Liver (tissue), 9 donors: Measurements from ENCODE around the gene MED12L. TPM values are rescaled to one million over a fixed set of nuclear protein-coding genes. Genes with fewer than 3 reads are reported as not detected.

Experiments used
- DNase-seq: peaks from one replicate; pipeline ENCODE4 v3.0.0-alpha.2; 2017; ENCODE audit warnings: low spot score
- H3K27ac ChIP-seq, 2 donors: one replicate each; pipeline ENCODE4 v1.7.0; 2013; ENCODE audit warnings: inconsistent platforms in 2 of 2, low read length in 2 of 2, control low read depth in 1 of 2, low read depth in 1 of 2, mild to moderate bottlenecking in 1 of 2
- H3K27me3 ChIP-seq, 4 donors: one replicate each; pipeline versions ENCODE4 v1.6.1 to v1.7.0; 2013; ENCODE audit warnings: low read length in 3 of 4, inconsistent platforms in 1 of 4, mild to moderate bottlenecking in 1 of 4, moderate library complexity in 1 of 4; ENCODE audit not compliant: control insufficient read depth in 4 of 4, insufficient read depth in 4 of 4
- H3K36me3 ChIP-seq, 4 donors: one replicate each; pipeline versions ENCODE4 v1.6.1 to v1.7.0; 2013; ENCODE audit warnings: low read length in 3 of 4, mild to moderate bottlenecking in 3 of 4, low read depth in 1 of 4, moderate library complexity in 1 of 4; ENCODE audit not compliant: control insufficient read depth in 4 of 4, insufficient read depth in 3 of 4
- H3K4me1 ChIP-seq, 4 donors: one replicate each; pipeline versions ENCODE4 v1.6.1 to v1.7.0; 2013; ENCODE audit warnings: low read length in 3 of 4, mild to moderate bottlenecking in 3 of 4, moderate library complexity in 1 of 4; ENCODE audit not compliant: control insufficient read depth in 4 of 4, insufficient read depth in 4 of 4
- H3K4me3 ChIP-seq, 3 donors: one replicate each; pipeline versions ENCODE4 v1.6.1 to v1.7.0; 2013; ENCODE audit warnings: low read length in 3 of 3, control low read depth in 1 of 3, low read depth in 1 of 3, mild to moderate bottlenecking in 1 of 3
- H3K9ac ChIP-seq, 2 donors: one replicate each; pipeline ENCODE4 v1.7.0; 2013; ENCODE audit warnings: low read length in 2 of 2, mild to moderate bottlenecking in 2 of 2, moderate library complexity in 2 of 2, control low read depth in 1 of 2, low read depth in 1 of 2
- H3K9me3 ChIP-seq, 4 donors: one replicate each; pipeline versions ENCODE4 v1.6.1 to v1.7.0; 2013; ENCODE audit warnings: low read length in 3 of 4; ENCODE audit not compliant: control insufficient read depth in 4 of 4
- ATF3 ChIP-seq: IDR thresholded peaks from 2 replicates; pipeline ENCODE4 v1.6.1; 2016; ENCODE audit warnings: antibody characterized with exemption
- CTCF ChIP-seq: fragments of 150-350 bp; IDR thresholded peaks from 2 replicates; pipeline ENCODE4 v1.5.1; 2017; ENCODE audit warnings: improper control_type of control experiment, low read depth, low read length; ENCODE audit not compliant: missing input control
- EGR1 ChIP-seq, 2 donors: IDR thresholded peaks; 2 replicates each; pipeline ENCODE4 v1.6.1; 2016 to 2018; ENCODE audit warnings: antibody characterized with exemption in 2 of 2, low read depth in 2 of 2
- FOXA1 ChIP-seq: IDR thresholded peaks from 2 replicates; pipeline ENCODE4 v1.6.1; 2016; ENCODE audit warnings: antibody characterized with exemption
- FOXA2 ChIP-seq: IDR thresholded peaks from 2 replicates; pipeline ENCODE4 v1.6.1; 2016; ENCODE audit warnings: antibody characterized with exemption
- GABPA ChIP-seq, 2 donors: IDR thresholded peaks in 1 of 2; conservative IDR thresholded peaks in 1 of 2; 2 replicates each; pipeline ENCODE4 v1.6.1; 2016; ENCODE audit warnings: antibody characterized with exemption in 2 of 2, mild to moderate bottlenecking in 1 of 2, moderate library complexity in 1 of 2
- HNF4A ChIP-seq, 2 donors: conservative IDR thresholded peaks; 2 replicates each; pipeline ENCODE4 v1.6.1; 2016; ENCODE audit warnings: antibody characterized with exemption in 2 of 2, mild to moderate bottlenecking in 2 of 2
- HNF4G ChIP-seq: IDR thresholded peaks from 2 replicates; pipeline ENCODE4 v1.6.1; 2016; ENCODE audit warnings: antibody characterized with exemption
- JUND ChIP-seq, 2 donors: IDR thresholded peaks; 2 replicates each; pipeline ENCODE4 v1.6.1; 2016; ENCODE audit warnings: antibody characterized with exemption in 2 of 2
- MAX ChIP-seq: IDR thresholded peaks from 2 replicates; pipeline ENCODE4 v1.6.1; 2016; ENCODE audit warnings: antibody characterized with exemption
- NR2F2 ChIP-seq: IDR thresholded peaks from 2 replicates; pipeline ENCODE4 v1.6.1; 2016; ENCODE audit warnings: antibody characterized with exemption
- RAD21 ChIP-seq, 2 donors: IDR thresholded peaks; 2 replicates each; pipeline ENCODE4 v1.6.1; 2016; ENCODE audit warnings: antibody characterized with exemption in 2 of 2, mild to moderate bottlenecking in 2 of 2
- REST ChIP-seq: IDR thresholded peaks from 2 replicates; pipeline ENCODE4 v1.6.1; 2016; ENCODE audit warnings: antibody characterized with exemption, mild to moderate bottlenecking
- RXRA ChIP-seq, 2 donors: IDR thresholded peaks; 2 replicates each; pipeline ENCODE4 v1.6.1; 2017 to 2018; ENCODE audit warnings: antibody characterized with exemption in 2 of 2, mild to moderate bottlenecking in 1 of 2
- SP1 ChIP-seq: IDR thresholded peaks from 2 replicates; pipeline ENCODE4 v1.6.1; 2018; ENCODE audit warnings: antibody characterized with exemption, mild to moderate bottlenecking
- TAF1 ChIP-seq: conservative IDR thresholded peaks from 2 replicates; pipeline ENCODE4 v1.6.1; 2016; ENCODE audit warnings: antibody characterized with exemption, mild to moderate bottlenecking
- YY1 ChIP-seq: IDR thresholded peaks from 2 replicates; pipeline ENCODE4 v1.6.1; 2016; ENCODE audit warnings: antibody characterized with exemption, mild to moderate bottlenecking
- ZBTB33 ChIP-seq: IDR thresholded peaks from 2 replicates; pipeline ENCODE4 v1.6.1; 2016; ENCODE audit warnings: antibody characterized with exemption
- WGBS: extraction: QIAGEN DNeasy Blood & Tissue Kit; methylation state at CpG from one replicate; pipeline ENCODE4 v1.1.7; 2013; 5-methylcytosine and 5-hydroxymethylcytosine counted together
- polyA plus RNA-seq, 2 donors: library from polyadenylated mRNA; stranded (reverse) in 1 of 2; unstranded in 1 of 2; fragments of 200-250 nt in 1 of 2; fragments of >200 nt in 1 of 2; fragmentation: Nextera tagmentation in 1 of 2; extraction: Ambion mirVana in 1 of 2; gene quantifications; one replicate each; pipeline versions ENCODE4 v1.2.1 to v1.2.3, GENCODE V29; 2013 to 2015
- total RNA-seq, 2 donors: library from RNA; depleted of rRNA; stranded (reverse); fragments of >200 nt; gene quantifications; one replicate each; pipeline ENCODE4 v1.2.3, GENCODE V29; 2014
- donor health status: healthy.
- donor health status: healthy.
- donor health status: healthy.
- donor health status: healthy.
- donor health status: healthy.

The MED12L gene
- total and polyA plus RNA-seq, 4 donors, result 0.02 to 2.1 (median 0.49) TPM

GRCh38 chr3:151210676-151211381 is 125.4 kb downstream of the MED12L start (continued):
- TF ChIP-seq RXRA (IDR thresholded peaks at IDR 0.05) (peak; percentile 53 to 57), MAX (peak; percentile 13), FOXA1 (peak; percentile 25)

- Histone ChIP-seq H3K36me3 (no peaks in the 10 kb centered on the region), H3K9me3 (no peaks in the 10 kb centered on the region), H3K27me3 (no peaks in the 10 kb centered on the region), H3K4me1 (peaks cover 4 to 24% (median 11%) of the 10 kb centered on the region in 4 donors), H3K9ac (no peak overlapping the region), H3K4me3 (no peak overlapping the region), H3K27ac (no peak overlapping the region)
- no peak for TF ChIP-seq SP1
- TF ChIP-seq HNF4A (conservative IDR thresholded peaks at IDR 0.05), result no peak
- no peak for TF ChIP-seq HNF4G
- no peak for TF ChIP-seq RAD21 (IDR thresholded peaks at IDR 0.05)
- no peak for TF ChIP-seq YY1
- TF ChIP-seq REST, result no peak
- TF ChIP-seq RXRA (IDR thresholded peaks at IDR 0.05), result no peak
- DNase-seq, result no peak
- 68% methylated on average over 4 of the region's 4 CpGs for WGBS
Measured at GRCh38 chr3:151213151-151213550, 127.7 kb downstream of the MED12L start.

- H3K36me3 ChIP-seq, result no peaks in the 10 kb centered on the region
- no peak overlapping the region for H3K9ac ChIP-seq
- DNase-seq, result no peak
- no peaks in the 10 kb centered on the region for H3K9me3 ChIP-seq
- no peaks in the 10 kb centered on the region for H3K27me3 ChIP-seq
- TF ChIP-seq ZBTB33, result no peak
- TF ChIP-seq FOXA2, result no peak
- no peak for TF ChIP-seq SP1
- TF ChIP-seq RAD21 (IDR thresholded peaks at IDR 0.05), result no peak
- no peak for TF ChIP-seq NR2F2
- TF ChIP-seq REST, result no peak
- TF ChIP-seq GABPA (IDR thresholded peaks at IDR 0.05 in 1 of 2, conservative IDR thresholded peaks at IDR 0.05 in 1 of 2), result no peak
- no peak for TF ChIP-seq ATF3
- no peak for TF ChIP-seq TAF1
- TF ChIP-seq EGR1 (IDR thresholded peaks at IDR 0.05; ENCODE audit: low read depth in 2 of 2), result no peak
- no peak for TF ChIP-seq MAX
- TF ChIP-seq RXRA (IDR thresholded peaks at IDR 0.05), result no peak
- TF ChIP-seq HNF4A (conservative IDR thresholded peaks at IDR 0.05), result no peak
- TF ChIP-seq YY1, result no peak
- no peak for TF ChIP-seq CTCF
- TF ChIP-seq JUND (IDR thresholded peaks at IDR 0.05), result no peak
- peaks cover 4 to 24% (median 11%) of the 10 kb centered on the region in 4 donors for H3K4me1 ChIP-seq
- H3K4me3 ChIP-seq, result no peak overlapping the region
- WGBS, result 96% methylated on average over 5 of the region's 5 CpGs
- H3K27ac ChIP-seq, result no peak overlapping the region
Measured at GRCh38 chr3:151213881-151214280, 128.4 kb downstream of the MED12L start.
